GM19240 (cell line): Measurements from ENCODE around the gene DVL1.
A peak's percentile ranks its signal among the peaks of the same experiment; 100 is the strongest.

Experiments used
- DNase-seq: peaks from one replicate; pipeline ENCODE4 v3.0.0; 2011; ENCODE audit warnings: low spot score; ENCODE audit not compliant: insufficient read length

Gene DVL1

DNA sequence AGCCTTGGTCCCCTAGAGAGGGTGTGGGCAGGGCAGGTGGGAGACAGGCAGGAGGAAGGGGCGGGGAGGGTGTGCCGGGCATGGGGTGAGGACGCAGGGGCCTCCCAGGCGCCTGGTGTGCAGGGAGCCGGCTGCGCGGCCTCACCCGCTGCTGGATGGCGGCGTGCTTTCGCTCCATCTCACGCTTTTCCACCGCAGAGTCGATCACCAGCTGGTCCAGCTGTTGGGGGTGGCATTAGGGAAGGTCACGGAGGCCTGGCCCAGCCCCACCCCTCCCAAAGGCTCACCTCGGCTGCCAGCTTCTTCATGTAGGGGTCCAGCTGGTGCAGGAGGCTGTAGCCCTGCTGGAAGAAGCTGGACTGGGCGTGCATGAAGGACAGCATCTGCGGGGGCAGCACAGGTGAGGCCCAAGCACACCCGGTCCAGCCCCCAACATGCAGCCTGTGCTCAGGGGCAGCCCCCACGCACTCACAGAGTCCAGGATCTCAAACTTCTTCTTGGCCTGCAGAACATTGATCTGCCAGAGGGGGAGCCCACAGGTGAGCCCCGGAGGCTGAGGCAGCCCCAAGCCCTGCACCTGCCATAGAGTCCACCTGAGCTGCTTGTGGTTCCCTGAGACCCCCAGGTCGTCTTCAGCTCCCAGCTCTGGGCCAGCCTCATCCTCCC is 49.4 kb downstream of the DVL1 start:
- DNase-seq = no peak

DNA sequence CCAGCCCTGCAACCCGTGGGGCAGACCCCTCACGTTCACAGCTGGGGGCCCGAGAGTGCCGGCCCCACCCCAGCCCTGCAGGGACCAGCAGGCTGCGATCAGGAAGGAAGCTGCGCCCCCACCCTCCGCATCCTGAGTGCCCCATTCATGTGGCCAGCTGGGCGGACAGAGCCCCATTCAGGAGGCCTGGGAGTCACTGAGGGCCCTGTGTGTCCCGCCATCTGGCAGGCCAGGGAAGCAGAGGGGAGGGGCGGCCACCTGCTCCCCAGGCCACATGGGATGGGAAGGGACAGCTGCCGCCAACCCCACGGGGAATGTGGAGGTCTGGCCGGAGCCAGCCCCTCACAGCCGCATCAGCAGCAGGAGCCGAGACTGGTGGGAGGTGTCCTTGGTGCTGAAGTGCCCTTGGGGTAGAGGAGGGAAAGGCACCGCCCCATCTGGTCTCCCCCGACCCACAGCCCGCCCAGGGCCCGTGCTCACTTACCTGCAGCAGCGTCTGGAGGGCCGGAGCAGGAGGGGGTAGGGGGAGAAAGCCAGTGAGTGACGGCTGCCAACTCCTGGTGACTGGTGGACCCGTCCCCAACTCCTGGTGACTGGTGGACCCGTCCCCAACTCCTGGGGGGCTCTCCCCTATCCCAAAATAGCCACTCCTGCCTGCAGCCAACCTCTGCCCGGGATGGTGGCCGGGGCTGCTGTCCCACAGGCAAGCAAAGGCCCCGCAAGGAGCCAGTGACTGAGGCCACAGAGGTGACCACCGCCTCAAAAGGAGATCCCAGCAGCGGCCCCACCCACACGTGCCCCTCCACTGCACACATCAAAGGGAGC is 50.1 kb downstream of the DVL1 start:
- DNase-seq = no peak

DNA sequence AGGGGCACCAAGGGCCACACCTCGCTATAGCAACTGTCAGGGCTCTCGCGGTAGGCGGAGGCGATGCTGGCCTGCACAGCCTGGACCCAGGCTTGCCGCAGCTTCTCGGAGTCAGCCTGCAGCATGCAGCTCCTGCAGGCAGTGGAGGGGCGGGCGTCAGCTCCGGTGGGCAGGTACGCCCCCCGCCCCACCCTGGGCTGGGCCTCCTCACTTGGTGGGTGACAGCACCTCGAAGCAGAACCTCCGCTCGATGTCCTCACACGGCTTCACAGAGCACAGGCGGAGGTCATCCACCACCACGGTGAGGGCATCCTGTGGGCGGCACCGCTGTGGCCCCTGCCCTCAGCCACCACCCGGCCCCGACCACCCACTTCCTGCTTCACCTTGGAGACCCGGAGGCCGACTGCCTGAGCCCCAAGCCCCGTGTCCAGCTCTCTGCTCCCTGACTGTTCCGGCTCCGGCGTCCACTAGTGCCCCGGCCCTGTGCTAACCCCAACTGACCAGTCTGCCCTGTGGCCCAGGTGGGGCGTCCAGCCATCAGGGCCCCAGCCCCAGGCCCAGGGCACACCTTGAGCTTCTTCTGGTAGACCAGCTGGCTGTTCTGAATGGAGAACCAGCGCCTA is 51.3 kb downstream of the DVL1 start:
- DNase-seq = no peak

GRCh38 chr1:1296070-1297061 is 52.9 kb downstream of the DVL1 start:
- DNase-seq = no peak

- no peak for DNase-seq
Measured at GRCh38 chr1:1295154-1295923, 53.9 kb downstream of the DVL1 start.

GRCh38 chr1:1294250-1294890 is 54.8 kb downstream of the DVL1 start:
- DNase-seq = no peak

GRCh38 chr1:1293263-1294249 is 55.7 kb downstream of the DVL1 start:
- DNase-seq = no peak

DNA sequence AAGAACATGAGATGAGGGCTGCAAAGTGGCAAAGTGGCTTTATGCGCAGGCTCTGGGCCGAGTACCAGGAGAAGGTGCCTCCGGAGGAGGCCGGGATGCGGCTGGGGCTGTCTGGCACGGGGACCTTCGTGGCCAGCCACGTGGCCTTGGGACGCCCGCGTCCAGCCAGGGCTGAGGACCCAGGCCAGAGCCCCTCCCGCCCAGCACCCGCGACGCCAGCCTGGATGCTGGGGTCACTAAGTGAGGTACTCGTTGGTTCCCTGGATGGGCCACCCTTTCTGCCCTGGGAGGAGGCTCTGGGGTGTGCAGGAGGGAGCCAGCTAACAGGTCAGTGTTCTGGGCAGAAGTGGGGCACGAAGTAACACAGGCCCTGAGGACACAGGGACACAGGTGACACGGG is 56.4 kb downstream of the DVL1 start:
- DNase-seq = no peak

DNA sequence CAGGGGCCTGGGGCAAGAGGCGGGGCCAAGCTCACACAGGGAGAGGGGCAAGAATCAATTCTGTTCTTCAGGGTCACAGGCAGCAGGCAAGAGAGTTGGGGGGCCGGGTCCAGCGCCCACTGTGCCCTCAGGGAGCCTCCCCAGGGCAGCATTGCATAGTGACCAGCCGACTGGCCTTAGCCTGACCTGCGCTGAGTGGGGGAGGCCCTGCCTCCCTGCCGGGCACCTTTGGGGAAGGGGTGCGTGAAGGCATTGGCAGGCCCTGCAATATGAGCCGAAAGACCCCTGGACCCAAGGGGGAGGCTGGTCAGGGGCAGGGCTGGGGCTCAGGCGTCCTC is 56.8 kb downstream of the DVL1 start:
- no peak for DNase-seq

DNA sequence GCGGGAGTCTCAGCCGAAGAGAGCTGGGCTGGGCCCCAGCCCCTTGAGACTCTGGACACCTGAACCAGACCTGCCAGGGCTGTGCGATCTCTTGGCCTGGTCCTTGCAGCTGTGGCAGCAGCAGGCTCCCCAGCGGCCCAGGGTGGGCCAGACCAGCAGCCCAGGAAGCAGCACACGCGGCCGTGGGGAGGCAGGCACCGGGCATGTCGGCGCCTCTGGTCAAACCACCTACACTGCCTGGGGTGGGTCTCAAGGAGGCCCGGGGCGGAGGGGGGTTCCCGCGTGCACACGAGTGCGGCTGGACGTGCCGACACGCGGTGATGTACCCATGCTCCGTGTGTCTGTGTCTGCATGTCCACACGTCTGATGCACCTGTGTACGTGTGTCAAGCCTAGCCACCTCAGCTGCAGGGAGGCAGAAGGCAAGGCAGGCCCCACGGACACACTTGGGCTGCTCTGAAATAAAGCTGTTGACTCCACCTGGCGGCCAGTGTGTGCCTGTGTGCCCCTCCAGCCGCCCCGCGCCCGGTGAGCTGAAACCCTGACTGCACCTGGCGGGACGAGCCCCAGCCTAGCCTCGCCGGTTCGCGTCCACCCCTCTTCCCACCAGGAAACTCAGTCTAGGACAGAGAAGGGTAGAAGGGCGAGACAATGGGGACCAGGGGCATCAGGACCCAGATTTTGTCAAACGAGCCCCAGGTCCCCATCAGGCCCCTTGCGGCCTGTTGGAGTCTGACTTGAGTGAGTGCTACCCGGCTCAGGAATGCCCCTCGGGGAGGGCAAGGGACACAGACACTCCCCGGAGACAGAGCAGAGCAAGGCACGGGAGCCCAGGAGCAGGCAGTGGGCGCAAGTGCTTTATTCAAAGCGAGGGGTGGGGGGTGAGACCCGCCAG is 57.4 kb downstream of the DVL1 start:
- peak; percentile 92 for DNase-seq

DNA sequence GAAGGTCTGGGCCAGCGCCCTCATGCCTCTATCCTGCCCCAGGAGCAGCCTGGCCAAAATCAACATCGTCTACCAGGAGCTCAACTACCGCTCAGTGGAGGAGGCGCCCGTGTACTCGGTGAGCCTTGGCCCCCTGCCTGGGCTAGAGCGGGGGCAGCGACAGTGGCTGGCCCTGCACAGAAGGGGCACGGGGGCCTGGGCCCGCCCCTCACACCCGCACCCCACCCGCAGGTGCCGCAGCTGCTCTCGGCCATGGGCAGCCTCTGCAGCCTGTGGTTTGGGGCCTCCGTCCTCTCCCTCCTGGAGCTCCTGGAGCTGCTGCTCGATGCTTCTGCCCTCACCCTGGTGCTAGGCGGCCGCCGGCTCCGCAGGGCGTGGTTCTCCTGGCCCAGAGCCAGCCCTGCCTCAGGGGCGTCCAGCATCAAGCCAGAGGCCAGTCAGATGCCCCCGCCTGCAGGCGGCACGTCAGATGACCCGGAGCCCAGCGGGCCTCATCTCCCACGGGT is 58.1 kb downstream of the DVL1 start:
- DNase-seq = no peak

- peak; percentile 65 for DNase-seq
Measured at GRCh38 chr1:1290238-1290731, 58.9 kb downstream of the DVL1 start.

- DNase-seq = no peak
Measured at GRCh38 chr1:1287288-1288110, 61.7 kb downstream of the DVL1 start.

DNA sequence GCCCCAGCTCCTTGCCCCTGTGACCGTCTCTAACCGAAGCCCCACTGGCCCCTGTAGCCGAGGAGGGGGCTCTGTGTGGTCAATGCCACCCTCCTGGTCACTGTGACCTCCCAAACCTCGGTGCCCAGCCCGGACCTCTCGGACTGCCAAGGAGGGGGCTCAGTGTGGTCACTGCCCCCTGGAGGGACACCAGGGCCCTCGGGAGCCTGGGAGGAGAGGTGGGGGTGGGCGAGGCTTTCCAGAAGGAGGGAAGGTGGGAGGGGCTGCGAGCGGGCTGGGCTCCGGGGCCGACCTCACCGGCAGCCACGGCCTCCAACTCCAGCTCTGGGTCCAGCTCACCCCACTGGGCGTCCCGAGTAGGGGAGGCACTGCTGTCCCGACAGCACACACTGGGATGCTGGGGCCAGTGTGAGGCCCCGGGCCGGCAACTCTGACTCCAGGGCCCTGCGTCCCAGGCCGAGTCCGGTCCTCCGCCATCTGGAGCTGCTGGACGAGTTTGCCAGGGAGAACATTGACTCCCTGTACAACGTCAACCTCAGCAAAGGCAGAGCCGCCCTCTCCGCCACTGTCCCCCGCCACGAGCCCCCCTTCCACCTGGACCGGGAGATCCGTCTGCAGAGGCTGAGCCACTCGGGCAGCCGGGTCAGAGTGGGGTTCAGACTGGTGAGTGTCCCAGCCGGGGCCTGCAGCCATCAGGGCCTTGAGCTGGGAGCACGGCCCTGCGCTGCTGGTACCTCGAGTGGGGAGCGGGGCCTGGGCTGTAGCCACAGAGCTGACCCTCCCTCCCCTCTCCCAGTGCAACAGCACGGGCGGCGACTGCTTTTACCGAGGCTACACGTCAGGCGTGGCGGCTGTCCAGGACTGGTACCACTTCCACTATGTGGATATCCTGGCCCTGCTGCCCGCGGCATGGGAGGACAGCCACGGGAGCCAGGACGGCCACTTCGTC is 62.6 kb downstream of the DVL1 start:
- no peak for DNase-seq

GRCh38 chr1:1285611-1286311 is 63.5 kb downstream of the DVL1 start:
- no peak for DNase-seq
